Adrenal gland (tissue), 12 donors: Measurements from ENCODE around the gene SLC39A9. TPM values are rescaled to one million over a fixed set of nuclear protein-coding genes. Genes with fewer than 3 reads are reported as not detected.

Experiments
- DNase-seq, 7 donors: peaks; one replicate each; pipeline ENCODE4 v3.0.0-alpha.2; 2019 to 2020
- H3K27ac ChIP-seq, 5 donors: fragments of 200-600 bp; sonication (generic) in 4 of 5; 1 replicate in 3 of 5; 2 replicates in 2 of 5; pipeline versions ENCODE4 v1.5.1 to v1.8.0; 2016 to 2020; ENCODE audit warnings: mild to moderate bottlenecking in 1 of 5
- H3K27me3 ChIP-seq: fragments of 200-600 bp; 2 replicates; pipeline ENCODE4 v1.8.0; 2021
- H3K36me3 ChIP-seq, 2 donors: fragments of 200-600 bp; replicated peaks in 1 of 2; 1 replicate in 1 of 2; 2 replicates in 1 of 2; pipeline versions ENCODE4 v1.5.1 to v1.8.0; 2018 to 2022
- H3K4me1 ChIP-seq, 2 donors: fragments of 200-600 bp; replicated peaks in 1 of 2; 1 replicate in 1 of 2; 2 replicates in 1 of 2; pipeline versions ENCODE4 v1.5.1 to v1.8.0; 2018 to 2021
- H3K4me3 ChIP-seq, 4 donors: fragments of 200-600 bp; sonication (generic) in 3 of 4; one replicate each; pipeline ENCODE4 v1.5.1; 2016 to 2018
- H3K9me3 ChIP-seq, 3 donors: fragments of 200-600 bp; sonication (generic) in 1 of 3; replicated peaks in 1 of 3; 1 replicate in 2 of 3; 2 replicates in 1 of 3; pipeline versions ENCODE4 v1.5.1 to v1.8.0; 2016 to 2021
- CTCF ChIP-seq, 6 experiments: fragments of 450-650 bp in 4 of 6; fragments of 200-600 bp in 2 of 6; sonication (generic) in 1 of 6; IDR thresholded peaks; 1 replicate in 5 of 6; 2 replicates in 1 of 6; pipeline versions ENCODE4 v1.5.1 to v1.8.0; 2016 to 2021; ENCODE audit warnings: antibody characterized with exemption in 6 of 6, mild to moderate bottlenecking in 2 of 6, moderate library complexity in 1 of 6
- POLR2A ChIP-seq, 2 donors: fragments of 450-650 bp; IDR thresholded peaks; one replicate each; pipeline ENCODE4 v1.6.1; 2017; ENCODE audit warnings: antibody characterized with exemption in 2 of 2, mild to moderate bottlenecking in 2 of 2, moderate library complexity in 1 of 2
- WGBS, 4 donors: extraction: QIAGEN DNeasy Blood & Tissue Kit in 2 of 4; methylation state at CpG; one replicate each; pipeline versions ENCODE4 v1.1.5 to v1.1.7; 2013 to 2017; 5-methylcytosine and 5-hydroxymethylcytosine counted together
- intact Hi-C, 2 donors: fragments of 100-400 bp; cut with DNase I; formaldehyde crosslinking; loops; one replicate each; pipeline versions ENCODE4 v1.14.1 to v1.15.0; 2022 to 2023
- polyA plus RNA-seq, 3 donors: library from polyadenylated mRNA; stranded (reverse); fragments of 200-250 nt in 2 of 3; fragments of 350-450 nt in 1 of 3; fragmentation: Illumina TruSeq in 1 of 3; extraction: RNeasy Lipid Tissue Mini Kit (QIAGEN cat#74804) in 1 of 3; gene quantifications; one replicate each; pipeline ENCODE4 v1.2.3, GENCODE V29; 2013 to 2014
- total RNA-seq, 9 donors: library from RNA; depleted of rRNA in 4 of 9; stranded (reverse); fragments of >200 nt in 4 of 9; fragments of 120-200 nt in 1 of 9; fragmentation: NEBNext Ultra II Directional in 1 of 9; extraction: Animal tissue kit (Norgen Biotek cat#: 25700) in 1 of 9; gene quantifications; one replicate each; pipeline versions ENCODE4 v1.1.0 to v1.2.4, GENCODE V29; 2013 to 2023
- donor health status: healthy with polysubstance abuse.
- donor health status: Bipolar disorder and iron deficiency.
- donor health status: DM: yes; HTN: yes; CAD: no.
- donor health status: DM: no; HTN: no; CAD: no.
- donor health status: DM: no; HTN: no; CAD: no.
- donor health status: DM: yes; HTN: yes; CAD: no.

SLC39A9 gene
- total and polyA plus RNA-seq, 12 donors = 17.7 to 130 (median 72.5) TPM

GRCh38 chr14:69490219-69490918 lies 91.9 kb downstream of the SLC39A9 start:
- 85 to 89% (median 87%) methylated on average over 7 of the region's 7 CpGs for WGBS, 4 donors
- Histone ChIP-seq H3K4me1 (no peaks in the 10 kb centered on the region), H3K9me3 (no peaks in the 10 kb centered on the region), H3K27ac (no peak overlapping the region), H3K4me3 (no peak overlapping the region), H3K36me3 (no peaks in the 10 kb centered on the region), H3K27me3 (peaks cover 13% of the 10 kb centered on the region)
- TF ChIP-seq POLR2A (IDR thresholded peaks at IDR 0.05) = no peak
- no peak for TF ChIP-seq CTCF (IDR thresholded peaks at IDR 0.05)
- no peak for DNase-seq
- intact Hi-C loops = no loop called here

GRCh38 chr14:69491193-69491592 lies 92.7 kb downstream of the SLC39A9 start:
- Histone ChIP-seq H3K36me3 (no peaks in the 10 kb centered on the region), H3K27ac (no peak overlapping the region), H3K9me3 (no peaks in the 10 kb centered on the region), H3K4me3 (no peak overlapping the region), H3K27me3 (peaks cover 6% of the 10 kb centered on the region), H3K4me1 (no peaks in the 10 kb centered on the region)
- WGBS, 4 donors = 85 to 93% (median 88%) methylated on average over 3 of the region's 3 CpGs
- intact Hi-C loops = no loop called here
- no peak for DNase-seq
- TF ChIP-seq CTCF (IDR thresholded peaks at IDR 0.05) (no peak), POLR2A (IDR thresholded peaks at IDR 0.05) (no peak)

- TF ChIP-seq CTCF (IDR thresholded peaks at IDR 0.05) = no peak
- no peak for TF ChIP-seq POLR2A (IDR thresholded peaks at IDR 0.05)
- H3K9me3 ChIP-seq = no peaks in the 10 kb centered on the region
- no peaks in the 10 kb centered on the region for H3K27me3 ChIP-seq
- H3K4me3 ChIP-seq = no peak overlapping the region
- WGBS, 4 donors = 72 to 84% (median 78%) methylated on average over 4 of the region's 4 CpGs
- intact Hi-C loops = no loop called here
- H3K4me1 ChIP-seq = no peaks in the 10 kb centered on the region
- no peak overlapping the region for H3K27ac ChIP-seq
- H3K36me3 ChIP-seq = no peaks in the 10 kb centered on the region
- DNase-seq = no peak
Measured at GRCh38 chr14:69493038-69493437, 94.5 kb downstream of the SLC39A9 start.

- no peaks in the 10 kb centered on the region for H3K9me3 ChIP-seq
- DNase-seq = no peak
- H3K36me3 ChIP-seq = no peaks in the 10 kb centered on the region
- no peak overlapping the region for H3K4me3 ChIP-seq
- intact Hi-C loops = no loop called here
- H3K4me1 ChIP-seq = no peaks in the 10 kb centered on the region
- H3K27ac ChIP-seq = no peak overlapping the region
- H3K27me3 ChIP-seq = no peaks in the 10 kb centered on the region
- 59 to 70% (median 62%) methylated on average over 3 of the region's 3 CpGs for WGBS, 4 donors
- TF ChIP-seq POLR2A (IDR thresholded peaks at IDR 0.05) (no peak), CTCF (IDR thresholded peaks at IDR 0.05) (no peak)
Measured at GRCh38 chr14:69493791-69494190, 95.3 kb downstream of the SLC39A9 start.
